ENCODE measurements around the gene GRIP1.

GRCh38 chr12:66351301-66351700 is 327.6 kb downstream of the GRIP1 start:
- no peak for TF ChIP-seq POLR2A (IDR thresholded peaks at IDR 0.05; ENCODE audit: extremely low read depth, insufficient read length)
- no peak for TF ChIP-seq CTCF (IDR thresholded peaks at IDR 0.05; ENCODE audit: low read depth, low read length)
- TF ChIP-seq MAX (IDR thresholded peaks at IDR 0.05; ENCODE audit: low read depth, low read length), result no peak

Measured in NB4 (cell line).